GM21619 (cell line): ENCODE measurements around the gene GP9.
"Not testable (repeated sequence)": the region's sequence is repeated elsewhere in the genome, so short reads cannot be mapped to it uniquely, and the experiment has no call there.

ENCODE experiments used
- ATAC-seq: cut with Tn5 transposase; IDR thresholded peaks from one replicate; pipeline ENCODE4 v1.9.1; 2021; ENCODE audit not compliant: unreplicated experiment

Gene GP9

GRCh38 chr3:129106866-129107565 is 46.4 kb downstream of the GP9 start:
- no peak for ATAC-seq

- ATAC-seq = no peak
These were observed 47.2 kb downstream of the GP9 start for GRCh38 chr3:129107793-129108192.

DNA sequence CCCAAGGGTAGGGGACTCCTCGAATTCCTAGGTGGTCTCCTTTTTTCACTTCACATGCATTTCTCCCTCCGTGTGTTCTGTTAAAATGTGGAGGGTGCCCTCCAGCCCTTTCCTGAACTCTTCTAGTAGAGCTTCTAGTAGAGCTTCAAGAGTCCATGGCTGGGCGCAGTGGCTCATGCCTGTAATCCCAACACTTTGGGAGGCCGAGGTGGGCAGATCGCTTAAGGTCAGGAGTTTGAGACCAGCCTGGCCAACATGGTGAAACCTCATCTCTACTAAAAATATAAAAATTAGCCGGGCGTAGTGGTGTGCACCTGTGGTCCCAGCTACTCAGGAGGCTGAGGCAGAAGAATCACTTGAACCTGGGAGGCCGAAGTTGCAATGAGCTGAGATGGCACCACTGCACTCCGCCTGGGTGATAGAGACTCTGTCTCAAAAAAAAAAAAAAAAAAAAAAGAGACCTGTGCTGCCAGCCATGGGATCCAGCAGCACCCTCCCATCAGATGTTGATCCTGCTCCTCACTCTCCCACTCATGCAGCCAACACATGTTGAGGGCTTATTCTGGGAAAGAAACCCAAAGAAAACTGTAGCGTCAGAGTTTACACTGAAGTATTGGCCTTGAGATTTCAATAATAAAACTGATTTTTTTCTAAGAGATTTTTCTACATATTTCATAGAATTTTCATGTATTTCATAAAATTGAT is 50.6 kb downstream of the GP9 start:
- not testable (repeated sequence) for ATAC-seq
